Measurements from ENCODE around the gene NALCN.

DNA sequence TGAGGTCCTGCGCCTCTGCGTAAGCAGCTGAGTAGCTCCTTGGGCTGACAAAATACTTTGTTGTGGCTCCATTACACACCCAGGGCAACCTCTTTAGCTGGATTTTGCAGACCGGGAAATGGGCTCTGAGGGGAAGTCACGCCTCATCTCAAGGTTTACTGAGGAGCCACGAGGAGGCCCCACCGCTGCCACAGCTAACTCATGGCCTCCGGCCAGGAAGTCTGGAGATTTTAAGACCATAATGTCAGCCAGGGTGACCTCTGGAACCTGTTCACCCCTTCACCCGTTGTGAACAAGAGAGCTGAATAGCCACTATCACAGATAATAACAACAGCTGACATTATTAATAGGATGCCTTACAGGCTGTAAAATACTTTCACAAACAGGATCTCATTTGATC, 390.4 kb downstream of the NALCN start:
- TF ChIP-seq, protein P1, sequence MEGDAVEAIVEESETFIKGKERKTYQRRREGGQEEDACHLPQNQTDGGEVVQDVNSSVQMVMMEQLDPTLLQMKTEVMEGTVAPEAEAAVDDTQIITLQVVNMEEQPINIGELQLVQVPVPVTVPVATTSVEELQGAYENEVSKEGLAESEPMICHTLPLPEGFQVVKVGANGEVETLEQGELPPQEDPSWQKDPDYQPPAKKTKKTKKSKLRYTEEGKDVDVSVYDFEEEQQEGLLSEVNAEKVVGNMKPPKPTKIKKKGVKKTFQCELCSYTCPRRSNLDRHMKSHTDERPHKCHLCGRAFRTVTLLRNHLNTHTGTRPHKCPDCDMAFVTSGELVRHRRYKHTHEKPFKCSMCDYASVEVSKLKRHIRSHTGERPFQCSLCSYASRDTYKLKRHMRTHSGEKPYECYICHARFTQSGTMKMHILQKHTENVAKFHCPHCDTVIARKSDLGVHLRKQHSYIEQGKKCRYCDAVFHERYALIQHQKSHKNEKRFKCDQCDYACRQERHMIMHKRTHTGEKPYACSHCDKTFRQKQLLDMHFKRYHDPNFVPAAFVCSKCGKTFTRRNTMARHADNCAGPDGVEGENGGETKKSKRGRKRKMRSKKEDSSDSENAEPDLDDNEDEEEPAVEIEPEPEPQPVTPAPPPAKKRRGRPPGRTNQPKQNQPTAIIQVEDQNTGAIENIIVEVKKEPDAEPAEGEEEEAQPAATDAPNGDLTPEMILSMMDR (conservative IDR thresholded peaks at IDR 0.05 in 1 of 2, IDR thresholded peaks at IDR 0.05 in 1 of 2; ENCODE audit: extremely low read depth in 1 of 2, insufficient read depth in 1 of 2, low read depth in 1 of 2, low read length in 2 of 2), result no peak
- TF ChIP-seq EZH2 (IDR thresholded peaks at IDR 0.05; ENCODE audit: borderline replicate concordance, low read length), result no peak

Measured in mammary epithelial cell (primary cell).